Retinal pigment epithelial cell (primary cell): ENCODE results near the gene ABHD16A.
A peak's percentile ranks its signal among the peaks of the same experiment; 100 is the strongest.

ENCODE experiments used
- DNase-seq: peaks from one replicate; pipeline ENCODE4 v3.0.0-alpha.2; 2010; ENCODE audit warnings: low read depth
- H3K4me3 ChIP-seq: 2 replicates; pipeline ENCODE4 v1.5.1; 2011; ENCODE audit warnings: mild to moderate bottlenecking, low read length, control low read depth, moderate library complexity
- CTCF ChIP-seq: conservative IDR thresholded peaks from 2 replicates; pipeline ENCODE4 v1.5.1; 2011; ENCODE audit warnings: low read depth, low read length, control low read depth, inconsistent platforms

Gene ABHD16A

GRCh38 chr6:31659649-31660380, 43.3 kb downstream of the ABHD16A start:
- TF ChIP-seq CTCF: no peak
- no peak for DNase-seq
- H3K4me3 ChIP-seq: peak overlapping the region; percentile 91

DNA sequence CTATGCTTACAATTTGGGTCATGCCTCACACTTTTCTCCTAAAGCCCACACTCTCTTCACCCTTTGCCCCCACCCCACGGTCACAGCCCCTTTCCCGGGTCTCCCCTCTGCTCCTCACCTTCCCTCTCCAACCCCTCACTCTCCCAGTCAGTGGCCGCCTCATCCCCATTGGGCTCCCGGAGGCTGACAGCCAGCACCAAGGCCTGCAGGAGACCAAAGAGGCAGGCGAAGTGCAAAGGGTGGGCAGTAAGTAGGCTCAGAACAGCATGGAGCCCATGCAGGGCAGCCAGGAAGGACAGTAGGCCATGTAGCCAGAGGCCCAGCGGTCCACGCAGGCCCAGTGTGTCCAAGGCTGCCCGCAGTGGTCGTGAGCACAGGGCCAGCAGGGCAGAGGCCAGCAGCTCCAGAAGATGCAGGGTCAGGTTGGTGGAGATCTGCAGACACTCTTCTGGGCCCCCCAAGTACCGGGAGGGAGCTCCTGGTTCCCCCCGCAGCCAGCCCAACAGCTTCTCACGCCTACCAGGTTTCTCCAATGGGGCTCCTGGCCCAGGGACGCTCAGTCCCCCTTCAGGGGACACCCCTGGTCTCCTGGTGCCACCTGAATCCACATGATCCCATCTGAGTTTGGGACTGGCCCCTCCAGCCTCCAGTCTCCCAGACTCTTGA, 44.0 kb downstream of the ABHD16A start:
- no peak for DNase-seq
- TF ChIP-seq CTCF: no peak
- peak overlapping the region; percentile 91 for H3K4me3 ChIP-seq

- TF ChIP-seq CTCF: no peak
- no peak overlapping the region for H3K4me3 ChIP-seq
- no peak for DNase-seq
Measured at GRCh38 chr6:31658158-31658688, 44.9 kb downstream of the ABHD16A start.

DNA sequence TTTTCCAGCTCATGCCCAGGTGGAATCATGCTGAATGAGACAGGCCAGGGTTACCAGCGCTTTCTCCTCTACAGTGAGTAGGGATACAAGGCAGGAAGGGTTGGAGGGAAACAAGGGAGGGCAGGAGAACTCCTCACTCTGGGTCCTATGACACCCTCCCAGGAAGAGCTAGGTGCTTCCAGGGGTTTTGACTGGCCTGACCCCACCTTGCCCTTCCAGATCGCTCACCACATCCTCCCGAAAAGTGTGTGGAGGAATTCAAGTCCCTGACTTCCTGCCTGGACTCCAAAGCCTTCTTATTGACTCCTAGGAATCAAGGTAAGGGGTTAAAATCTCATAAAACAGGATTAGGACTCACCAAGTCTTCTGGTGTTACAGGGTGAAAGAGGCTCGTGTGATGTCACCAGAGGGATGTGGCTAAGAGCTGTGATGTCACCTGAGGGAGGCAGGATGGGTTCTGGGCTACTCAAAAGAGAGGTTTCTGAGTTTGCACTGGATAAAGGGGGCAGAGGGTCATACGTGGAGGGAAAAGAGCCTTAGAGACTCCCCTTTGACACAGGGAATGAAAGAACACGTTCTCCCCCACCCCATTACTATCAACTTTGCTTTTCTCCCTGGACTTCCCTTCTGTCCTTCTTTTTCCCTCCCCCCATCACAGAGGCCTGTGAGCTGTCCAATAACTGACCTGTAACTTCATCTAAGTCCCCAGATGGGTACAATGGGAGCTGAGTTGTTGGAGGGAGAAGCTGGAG, 45.5 kb downstream of the ABHD16A start:
- DNase-seq: no peak
- TF ChIP-seq CTCF: no peak
- H3K4me3 ChIP-seq: no peak overlapping the region

GRCh38 chr6:31655349-31656237, 47.5 kb downstream of the ABHD16A start, which contains the start of gene APOM:
TSS of gene APOM (plus strand) at chr6:31655894. CDS start at chr6:31655967, 73 bp downstream.
- no peak for TF ChIP-seq CTCF
- H3K4me3 ChIP-seq: no peak within 1 kb of the TSS
- DNase-seq: no peak

GRCh38 chr6:31654574-31655348, 48.4 kb downstream of the ABHD16A start:
- DNase-seq: no peak
- TF ChIP-seq CTCF: no peak

More at GRCh38 chr6:31654574-31655348, 48.4 kb downstream of the ABHD16A start:
- no peak overlapping the region for H3K4me3 ChIP-seq
